NCI-H2029 (cell line): ENCODE results near the gene TMEM219.
"Not testable (repeated sequence)": the region's sequence is repeated elsewhere in the genome, so short reads cannot be mapped to it uniquely, and the experiment has no call there.

Experiments used
- DNase-seq: peaks from one replicate; lab custom pipeline; 2025; lab: John Stamatoyannopoulos, UW

The TMEM219 gene

GRCh38 chr16:30011714-30012504 is 50.0 kb downstream of the TMEM219 start:
- no peak for DNase-seq

GRCh38 chr16:30012598-30012997 is 50.7 kb downstream of the TMEM219 start:
- not testable (repeated sequence) for DNase-seq

GRCh38 chr16:30015450-30015849 is 53.6 kb downstream of the TMEM219 start:
- DNase-seq = not testable (repeated sequence)

GRCh38 chr16:30016555-30017276 is 54.8 kb downstream of the TMEM219 start:
- DNase-seq = no peak

GRCh38 chr16:30017277-30017656 is 55.4 kb downstream of the TMEM219 start:
- no peak for DNase-seq

- DNase-seq = not testable (repeated sequence)
These were observed 56.1 kb downstream of the TMEM219 start for GRCh38 chr16:30017937-30018336.

- DNase-seq = no peak
These were observed 56.9 kb downstream of the TMEM219 start for GRCh38 chr16:30018731-30019158.
